PC-3 (cell line): ENCODE data around the gene TMEM98. TPM values are rescaled to one million over a fixed set of nuclear protein-coding genes. Genes with fewer than 3 reads are reported as not detected.
"Not testable (repeated sequence)": the region's sequence is repeated elsewhere in the genome, so short reads cannot be mapped to it uniquely, and the experiment has no call there.

Experiments
- ATAC-seq: fragments of 200-7000 bp; cut with Tn5 transposase; 2 replicates; pipeline ENCODE4 v1.9.1; 2020; ENCODE audit warnings: mild to moderate bottlenecking, moderate library complexity
- BruUV-seq: library from RNA; stranded (reverse); fragments of 400-500 nt; replicated peaks from 2 replicates; lab custom pipeline; 2021; lab: Mats Ljungman, UMichigan
- CTCF ChIA-PET: fragments of 300-600 bp; sonication (Branson Sonifier 250); formaldehyde crosslinking; loops from one replicate; lab custom pipeline; 2022; ENCODE audit warnings: antibody characterized with exemption; lab: Charles Lee
- POLR2A ChIA-PET: fragments of 300-600 bp; sonication (Branson Sonifier 250); formaldehyde crosslinking; loops from one replicate; lab custom pipeline; 2022; ENCODE audit warnings: antibody characterized with exemption; ENCODE audit not compliant: unreplicated experiment; lab: Charles Lee
- DNase-seq: peaks from one replicate; pipeline ENCODE4 v3.0.0-alpha.2; 2015
- H2AFZ ChIP-seq: fragments of 300-600 bp; sonication (generic); 2 replicates; pipeline ENCODE4 v1.6.0; 2016; ENCODE audit warnings: antibody characterized with exemption, low read length
- H3F3A ChIP-seq: fragments of 300-600 bp; sonication (generic); one replicate; pipeline ENCODE4 v1.6.0; 2017; ENCODE audit warnings: antibody characterized with exemption, low read length, control low read depth, mild to moderate bottlenecking; ENCODE audit not compliant: unreplicated experiment
- H3K27ac ChIP-seq: fragments of 300-600 bp; sonication (generic); 2 replicates; pipeline ENCODE4 v1.5.1; 2016; ENCODE audit warnings: mild to moderate bottlenecking, low read length
- H3K27me3 ChIP-seq: fragments of 300-600 bp; sonication (generic); 2 replicates; pipeline ENCODE4 v1.6.1; 2016; ENCODE audit warnings: low read length, mixed read lengths
- H3K36me3 ChIP-seq: fragments of 300-600 bp; sonication (generic); 2 replicates; pipeline ENCODE4 v1.6.1; 2016; ENCODE audit warnings: low read depth, mixed run types, low read length, mixed read lengths
- H3K4me1 ChIP-seq: fragments of 300-600 bp; sonication (generic); 2 replicates; pipeline ENCODE4 v1.5.1; 2016; ENCODE audit warnings: low read length; ENCODE audit not compliant: insufficient read depth
- H3K4me2 ChIP-seq: fragments of 300-600 bp; sonication (generic); 2 replicates; pipeline ENCODE4 v1.6.0; 2016; ENCODE audit warnings: low read length
- H3K4me3 ChIP-seq: fragments of 300-600 bp; sonication (generic); 2 replicates; pipeline ENCODE4 v1.5.1; 2016; ENCODE audit warnings: mild to moderate bottlenecking, low read length, mixed read lengths
- H3K79me2 ChIP-seq: fragments of 300-600 bp; sonication (generic); 2 replicates; pipeline ENCODE4 v1.6.1; 2017; ENCODE audit warnings: low read length, mixed read lengths
- H3K9ac ChIP-seq: fragments of 300-600 bp; sonication (generic); 2 replicates; pipeline ENCODE4 v1.6.0; 2016; ENCODE audit warnings: mild to moderate bottlenecking, low read length
- H3K9me2 ChIP-seq: fragments of 300-600 bp; sonication (generic); replicated peaks from 2 replicates; pipeline ENCODE4 v1.6.1; 2016; ENCODE audit warnings: mixed run types, low read length, mixed read lengths
- H3K9me3 ChIP-seq: fragments of 300-600 bp; sonication (generic); 2 replicates; pipeline ENCODE4 v1.6.1; 2016; ENCODE audit warnings: low read length, mixed read lengths
- H4K20me1 ChIP-seq: fragments of 300-600 bp; sonication (generic); 2 replicates; pipeline ENCODE4 v1.6.1; 2016; ENCODE audit warnings: low read length, mixed read lengths
- CTCF ChIP-seq: fragments of 300-600 bp; sonication (generic); conservative IDR thresholded peaks from 2 replicates; pipeline ENCODE4 v1.5.1; 2017; ENCODE audit warnings: antibody characterized with exemption, low read depth, mild to moderate bottlenecking, low read length
- EZH2 ChIP-seq: fragments of 300-600 bp; sonication (generic); IDR thresholded peaks from one replicate; pipeline ENCODE4 v1.6.1; 2017; ENCODE audit warnings: antibody characterized with exemption, mild to moderate bottlenecking, low read length; ENCODE audit not compliant: unreplicated experiment
- EZH2phosphoT487 ChIP-seq: fragments of 300-600 bp; sonication (generic); IDR thresholded peaks from 2 replicates; pipeline ENCODE4 v1.6.1; 2018; ENCODE audit warnings: mild to moderate bottlenecking, antibody characterized with exemption, low read length, borderline replicate concordance
- intact Hi-C: fragments of 100-400 bp; cut with micrococcal nuclease; formaldehyde crosslinking; loops from 2 replicates; pipeline ENCODE4 v1.9.0; 2023
- total RNA-seq: library from RNA; depleted of rRNA; stranded (reverse); fragments of >200 nt; gene quantifications from 2 replicates; pipeline ENCODE4 v1.2.3, GENCODE V29; 2014

TMEM98 gene
- total RNA-seq, 1 experiment from 2014 or later, result 59.4 TPM

GRCh38 chr17:32985050-32985756 lies 57.2 kb downstream of the TMEM98 start:
- Histone ChIP-seq H3K79me2 (no peaks in the 10 kb centered on the region), H3K9ac (no peak overlapping the region), H3K4me2 (no peak overlapping the region), H3K4me3 (no peak overlapping the region), H3K9me2 (no peaks in the 10 kb centered on the region), H3K9me3 (no peaks in the 10 kb centered on the region), H3K27me3 (no peaks in the 10 kb centered on the region), H3K4me1 (no peaks in the 10 kb centered on the region), H3K36me3 (no peaks in the 10 kb centered on the region), H3K27ac (no peak overlapping the region), H2AFZ (no peak overlapping the region), H3F3A (no peaks in the 10 kb centered on the region), H4K20me1 (no peaks in the 10 kb centered on the region)
- ChIA-PET POLR2A (no interaction called here), CTCF (no interaction called here)
- DNase-seq (no peak), ATAC-seq (no peak)
- TF ChIP-seq EZH2phosphoT487, result no peak
- TF ChIP-seq EZH2, result no peak
- no peak for TF ChIP-seq CTCF
- BruUV-seq, result no TSS peak
- intact Hi-C loops, result no loop called here

GRCh38 chr17:32987453-32987805 lies 59.5 kb downstream of the TMEM98 start:
- H3F3A ChIP-seq, H3K4me3 ChIP-seq, H2AFZ ChIP-seq, H3K9ac ChIP-seq, H3K9me3 ChIP-seq, POLR2A ChIA-PET, H3K79me2 ChIP-seq, ATAC-seq, DNase-seq, H3K4me2 ChIP-seq, CTCF ChIA-PET, H4K20me1 ChIP-seq, intact Hi-C loops, H3K9me2 ChIP-seq, H3K36me3 ChIP-seq, H3K4me1 ChIP-seq, H3K27ac ChIP-seq, BruUV-seq, H3K27me3 ChIP-seq: not testable (repeated sequence)

GRCh38 chr17:32987868-32988267 lies 59.9 kb downstream of the TMEM98 start:
- POLR2A ChIA-PET, BruUV-seq, H3K9me2 ChIP-seq, H3K79me2 ChIP-seq, H3K36me3 ChIP-seq, H3K27ac ChIP-seq, H3K4me2 ChIP-seq, ATAC-seq, CTCF ChIA-PET, H3K4me1 ChIP-seq, H3K9me3 ChIP-seq, H3F3A ChIP-seq, H3K9ac ChIP-seq, H3K4me3 ChIP-seq, H3K27me3 ChIP-seq, intact Hi-C loops, DNase-seq, H2AFZ ChIP-seq, H4K20me1 ChIP-seq: not testable (repeated sequence)
